Type B pancreatic cell (in vitro differentiated cells): Measurements from ENCODE around the gene CCDC144A. TPM values are rescaled to one million over a fixed set of nuclear protein-coding genes. Genes with fewer than 3 reads are reported as not detected.
"Not testable (repeated sequence)": the region's sequence is repeated elsewhere in the genome, so short reads cannot be mapped to it uniquely, and the experiment has no call there.

Experiments
- DNase-seq: peaks from one replicate; pipeline ENCODE4 v3.0.0; 2021; ENCODE audit warnings: mixed read lengths; ENCODE audit not compliant: unreplicated experiment; ENCODE audit errors: extremely low spot score
- H3K27ac Mint-ChIP-seq: 2 replicates; pipeline ENCODE4 v1.8.0; 2021; ENCODE audit warnings: mild to moderate bottlenecking, mixed read lengths
- H3K27me3 Mint-ChIP-seq: 2 replicates; pipeline ENCODE4 v1.8.0; 2021; ENCODE audit warnings: mixed read lengths
- H3K36me3 Mint-ChIP-seq: 2 replicates; pipeline ENCODE4 v1.8.0; 2021; ENCODE audit warnings: mixed read lengths
- H3K4me1 Mint-ChIP-seq: one replicate; pipeline ENCODE4 v1.8.0; 2021; ENCODE audit warnings: mixed read lengths; ENCODE audit not compliant: unreplicated experiment
- H3K4me3 Mint-ChIP-seq: 2 replicates; pipeline ENCODE4 v1.8.0; 2021; ENCODE audit warnings: mild to moderate bottlenecking, mixed read lengths
- H3K9me3 Mint-ChIP-seq: 2 replicates; pipeline ENCODE4 v1.8.0; 2021; ENCODE audit warnings: mixed read lengths
- long read RNA-seq: library from polyadenylated mRNA; unstranded; transcript quantifications from one replicate; pipeline ENCODE4 v2.0.0, GENCODE V29; 2020
- total RNA-seq: library from RNA; stranded (reverse); gene quantifications from 2 replicates; pipeline ENCODE4 v1.2.1, GENCODE V29; 2021; ENCODE audit warnings: low replicate concordance
- TF ChIP-seq, protein P1 (sequence below): fragments of 200-600 bp; sonication (generic); conservative IDR thresholded peaks from 2 replicates; pipeline ENCODE4 v1.5.0; 2021; ENCODE audit warnings: antibody characterized with exemption, mild to moderate bottlenecking

Gene CCDC144A, protein sequence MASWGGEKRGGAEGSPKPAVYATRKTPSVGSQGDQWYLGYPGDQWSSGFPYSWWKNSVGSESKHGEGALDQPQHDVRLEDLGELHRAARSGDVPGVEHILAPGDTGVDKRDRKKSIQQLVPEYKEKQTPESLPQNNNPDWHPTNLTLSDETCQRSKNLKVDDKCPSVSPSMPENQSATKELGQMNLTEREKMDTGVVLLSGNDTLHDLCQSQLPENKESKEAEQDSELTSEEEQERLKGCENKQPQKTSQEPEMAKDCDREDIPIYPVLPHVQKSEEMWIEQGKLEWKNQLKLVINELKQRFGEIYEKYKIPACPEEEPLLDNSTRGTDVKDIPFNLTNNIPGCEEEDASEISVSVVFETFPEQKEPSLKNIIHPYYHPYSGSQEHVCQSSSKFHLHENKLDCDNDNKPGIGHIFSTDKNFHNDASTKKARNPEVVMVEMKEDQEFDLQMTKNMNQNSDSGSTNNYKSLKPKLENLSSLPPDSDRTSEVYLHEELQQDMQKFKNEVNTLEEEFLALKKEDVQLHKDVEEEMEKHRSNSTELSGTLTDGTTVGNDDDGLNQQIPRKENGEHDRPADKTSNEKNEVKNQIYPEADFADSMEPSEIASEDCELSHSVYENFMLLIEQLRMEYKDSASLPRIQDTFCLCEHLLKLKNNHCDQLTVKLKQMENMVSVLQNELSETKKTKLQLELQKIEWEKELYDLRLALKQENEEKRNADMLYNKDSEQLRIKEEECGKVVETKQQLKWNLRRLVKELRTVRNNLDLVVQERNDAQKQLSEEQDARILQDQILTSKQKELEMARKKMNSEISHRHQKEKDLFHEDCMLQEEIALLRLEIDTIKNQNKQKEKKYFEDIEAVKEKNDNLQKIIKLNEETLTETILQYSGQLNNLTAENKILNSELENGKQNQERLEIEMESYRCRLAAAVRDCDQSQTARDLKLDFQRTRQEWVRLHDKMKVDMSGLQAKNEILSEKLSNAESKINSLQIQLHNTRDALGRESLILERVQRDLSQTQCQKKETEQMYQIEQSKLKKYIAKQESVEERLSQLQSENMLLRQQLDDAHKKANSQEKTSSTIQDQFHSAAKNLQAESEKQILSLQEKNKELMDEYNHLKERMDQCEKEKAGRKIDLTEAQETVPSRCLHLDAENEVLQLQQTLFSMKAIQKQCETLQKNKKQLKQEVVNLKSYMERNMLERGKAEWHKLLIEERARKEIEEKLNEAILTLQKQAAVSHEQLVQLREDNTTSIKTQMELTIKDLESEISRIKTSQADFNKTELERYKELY (N-terminal part only)
- total RNA-seq: 0.50 and 0.60 TPM in 2 replicates
- long read RNA-seq: 0 reads

DNA sequence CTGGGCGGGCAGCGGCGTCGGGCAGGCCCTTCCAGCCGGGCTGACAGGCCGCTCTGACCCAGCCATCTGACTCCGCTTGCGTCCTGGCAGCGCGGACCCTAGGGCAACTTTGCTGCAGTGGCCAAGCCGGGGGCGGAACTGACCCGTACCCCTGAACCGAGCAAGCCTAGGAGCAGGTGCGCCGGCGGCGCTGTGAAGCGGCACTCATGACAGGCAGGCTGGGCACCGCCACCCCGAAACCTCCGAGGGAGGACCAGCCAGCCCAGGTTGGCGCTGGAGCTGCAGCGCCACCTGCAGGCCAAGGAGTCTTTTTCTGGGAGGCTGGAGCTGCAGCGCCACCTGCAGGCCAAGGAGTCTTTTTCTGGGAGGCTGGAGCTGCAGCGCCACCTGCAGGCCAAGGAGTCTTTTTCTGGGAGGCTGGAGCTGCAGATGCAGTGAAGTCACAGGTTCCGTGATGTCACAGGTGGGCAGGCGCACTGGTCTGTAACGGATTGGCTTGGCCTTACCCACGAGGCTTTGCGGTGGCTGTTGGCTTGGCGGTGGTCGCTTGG is at the start of gene CCDC144A:
CCDC144A (plus strand) TSS at position 511 of the 551 bp plus-strand sequence. CDS start 160 bp downstream, outside the sequence.
- not testable (repeated sequence) for H3K4me3 Mint-ChIP-seq, H3K4me1 Mint-ChIP-seq, DNase-seq, H3K27me3 Mint-ChIP-seq, H3K36me3 Mint-ChIP-seq, H3K9me3 Mint-ChIP-seq, H3K27ac Mint-ChIP-seq
- TF ChIP-seq, protein P1, sequence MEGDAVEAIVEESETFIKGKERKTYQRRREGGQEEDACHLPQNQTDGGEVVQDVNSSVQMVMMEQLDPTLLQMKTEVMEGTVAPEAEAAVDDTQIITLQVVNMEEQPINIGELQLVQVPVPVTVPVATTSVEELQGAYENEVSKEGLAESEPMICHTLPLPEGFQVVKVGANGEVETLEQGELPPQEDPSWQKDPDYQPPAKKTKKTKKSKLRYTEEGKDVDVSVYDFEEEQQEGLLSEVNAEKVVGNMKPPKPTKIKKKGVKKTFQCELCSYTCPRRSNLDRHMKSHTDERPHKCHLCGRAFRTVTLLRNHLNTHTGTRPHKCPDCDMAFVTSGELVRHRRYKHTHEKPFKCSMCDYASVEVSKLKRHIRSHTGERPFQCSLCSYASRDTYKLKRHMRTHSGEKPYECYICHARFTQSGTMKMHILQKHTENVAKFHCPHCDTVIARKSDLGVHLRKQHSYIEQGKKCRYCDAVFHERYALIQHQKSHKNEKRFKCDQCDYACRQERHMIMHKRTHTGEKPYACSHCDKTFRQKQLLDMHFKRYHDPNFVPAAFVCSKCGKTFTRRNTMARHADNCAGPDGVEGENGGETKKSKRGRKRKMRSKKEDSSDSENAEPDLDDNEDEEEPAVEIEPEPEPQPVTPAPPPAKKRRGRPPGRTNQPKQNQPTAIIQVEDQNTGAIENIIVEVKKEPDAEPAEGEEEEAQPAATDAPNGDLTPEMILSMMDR: peak; percentile 69

DNA sequence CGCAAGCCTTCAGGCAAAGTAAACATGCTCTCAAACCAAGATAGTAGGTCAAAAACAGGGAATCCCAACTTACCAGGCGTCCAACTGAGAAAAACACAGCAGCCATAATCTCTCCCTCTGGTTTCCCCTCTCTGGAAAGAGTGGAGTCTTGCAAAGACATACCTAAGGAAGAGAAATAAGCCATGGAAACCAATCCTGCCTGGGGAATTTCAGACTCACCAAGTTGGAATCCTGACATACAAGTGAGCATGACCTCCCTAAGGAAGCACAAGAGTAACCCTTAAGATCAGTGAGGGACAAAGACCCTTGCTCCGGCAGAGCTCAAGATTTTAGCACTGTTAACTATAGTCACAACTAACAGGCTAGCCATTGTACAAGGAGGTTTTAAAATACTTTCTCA is 40.5 kb upstream of the CCDC144A start:
- Mint-ChIP-seq H3K36me3 (peaks cover 18% of the 10 kb centered on the region), H3K4me1 (peaks cover 17% of the 10 kb centered on the region), H3K27ac (no peak overlapping the region), H3K27me3 (peaks cover 3% of the 10 kb centered on the region), H3K9me3 (no peaks in the 10 kb centered on the region), H3K4me3 (no peak overlapping the region)
- no peak for DNase-seq
- TF ChIP-seq, protein P1: no peak

DNA sequence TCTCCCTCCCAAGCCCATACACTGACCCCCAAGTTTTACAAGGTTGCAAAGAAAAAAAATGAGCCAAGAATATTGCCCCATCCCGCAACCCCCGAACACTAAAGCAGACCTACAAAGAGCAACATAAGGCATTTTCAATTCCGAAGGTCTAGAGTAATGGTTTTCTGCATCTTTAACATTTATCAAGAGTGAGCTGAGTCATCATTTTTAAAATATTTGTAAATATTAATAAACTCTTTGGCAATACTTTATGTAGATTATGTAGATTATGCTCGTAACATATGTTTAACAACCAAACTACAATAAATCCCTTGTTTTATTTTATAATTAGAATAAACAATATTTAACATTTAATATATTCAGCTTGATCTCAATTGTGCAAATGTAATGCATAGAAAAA is 37.8 kb upstream of the CCDC144A start:
- Mint-ChIP-seq H3K36me3 (peaks cover 16% of the 10 kb centered on the region), H3K9me3 (no peaks in the 10 kb centered on the region), H3K4me3 (peak overlapping the region; percentile 89), H3K27me3 (peaks cover 4% of the 10 kb centered on the region), H3K27ac (peak overlapping the region; percentile 49), H3K4me1 (peaks cover 17% of the 10 kb centered on the region)
- TF ChIP-seq, protein P1: no peak
- DNase-seq: no peak

DNA sequence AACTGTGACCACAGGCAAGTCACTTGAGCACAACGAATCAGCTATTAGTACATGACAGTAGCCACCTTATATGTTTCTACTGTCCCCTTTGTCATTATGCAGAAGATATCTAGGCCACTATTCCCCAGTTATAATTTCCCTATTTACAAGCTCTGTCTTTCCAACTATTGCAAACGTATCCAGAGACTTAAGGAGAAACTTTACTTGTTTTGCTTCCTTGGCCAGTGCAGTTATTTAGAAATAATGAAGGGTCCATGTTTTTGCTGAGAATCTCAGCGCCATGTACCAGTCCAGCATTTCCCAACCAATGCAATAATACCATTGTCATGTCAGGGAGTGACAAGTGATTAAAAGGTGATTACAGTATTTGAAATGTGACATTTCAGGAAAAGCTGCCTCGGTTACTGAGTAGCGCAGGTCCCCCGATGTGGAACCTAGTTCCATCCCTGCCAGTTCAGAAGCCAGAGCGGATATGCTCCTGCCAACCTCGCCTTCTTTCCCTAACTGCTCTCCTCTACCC is 37.1 kb upstream of the CCDC144A start:
- H3K27ac Mint-ChIP-seq: peak overlapping the region; percentile 87
- peak overlapping the region; percentile 89 for H3K4me3 Mint-ChIP-seq
- DNase-seq: no peak
- peaks cover 6% of the 10 kb centered on the region for H3K27me3 Mint-ChIP-seq
- TF ChIP-seq, protein P1: no peak
- H3K36me3 Mint-ChIP-seq: peaks cover 16% of the 10 kb centered on the region
- peaks cover 17% of the 10 kb centered on the region for H3K4me1 Mint-ChIP-seq
- H3K9me3 Mint-ChIP-seq: no peaks in the 10 kb centered on the region
